Central memory CD4-positive, alpha-beta T cell (primary cell): ENCODE measurements around the gene CCDC3.
"Not testable (repeated sequence)": the region's sequence is repeated elsewhere in the genome, so short reads cannot be mapped to it uniquely, and the experiment has no call there.

Experiments used
- DNase-seq: peaks from one replicate; pipeline ENCODE4 v3.0.0; 2022

CCDC3 gene

GRCh38 chr10:12876266-12876665 is 125.2 kb downstream of the CCDC3 start:
- DNase-seq: no peak

- DNase-seq: no peak
These were observed 126.4 kb downstream of the CCDC3 start for GRCh38 chr10:12875100-12875499.

- DNase-seq: no peak
These were observed 127.0 kb downstream of the CCDC3 start for GRCh38 chr10:12874501-12874900.

DNA sequence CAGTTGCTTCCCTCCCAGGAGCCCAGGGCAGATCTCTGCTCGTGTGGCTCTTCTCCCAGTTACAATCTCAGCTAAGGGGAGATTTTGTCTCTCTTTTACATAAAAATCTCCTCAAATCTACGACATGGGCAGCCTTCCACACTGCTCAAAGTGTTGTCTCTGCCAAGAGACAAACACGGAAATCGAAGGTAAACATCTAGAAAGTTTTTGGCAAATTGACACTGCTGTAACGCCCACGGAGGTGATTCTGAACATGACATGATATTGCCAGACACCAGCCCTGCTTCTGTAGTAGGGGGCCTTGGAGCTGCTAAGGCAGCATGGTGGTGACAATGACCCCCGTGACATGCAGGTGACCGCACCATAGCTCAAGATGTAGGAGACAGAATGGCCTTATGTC is 128.3 kb downstream of the CCDC3 start:
- DNase-seq: no peak

- no peak for DNase-seq
These were observed 128.9 kb downstream of the CCDC3 start for GRCh38 chr10:12872577-12872976.

DNA sequence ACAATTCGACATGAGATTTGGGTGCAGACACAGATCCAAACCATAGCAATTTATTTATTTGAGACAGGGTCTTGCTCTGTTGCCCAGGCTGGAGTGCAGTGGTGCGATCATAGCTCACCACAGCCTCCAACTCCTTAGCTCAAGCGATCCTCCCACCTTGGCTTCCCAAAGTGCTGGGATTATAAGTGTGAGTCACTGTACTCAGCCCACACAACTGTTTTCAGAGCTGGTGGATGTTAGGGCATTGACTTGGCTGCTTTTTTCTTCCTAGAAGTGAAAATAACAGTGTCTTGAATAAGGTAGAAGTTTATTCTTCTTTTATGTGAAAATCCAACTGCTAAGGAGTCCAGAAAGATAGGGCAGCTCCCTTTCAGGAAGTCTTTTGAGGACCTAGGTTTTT is 132.1 kb downstream of the CCDC3 start:
- no peak for DNase-seq

DNA sequence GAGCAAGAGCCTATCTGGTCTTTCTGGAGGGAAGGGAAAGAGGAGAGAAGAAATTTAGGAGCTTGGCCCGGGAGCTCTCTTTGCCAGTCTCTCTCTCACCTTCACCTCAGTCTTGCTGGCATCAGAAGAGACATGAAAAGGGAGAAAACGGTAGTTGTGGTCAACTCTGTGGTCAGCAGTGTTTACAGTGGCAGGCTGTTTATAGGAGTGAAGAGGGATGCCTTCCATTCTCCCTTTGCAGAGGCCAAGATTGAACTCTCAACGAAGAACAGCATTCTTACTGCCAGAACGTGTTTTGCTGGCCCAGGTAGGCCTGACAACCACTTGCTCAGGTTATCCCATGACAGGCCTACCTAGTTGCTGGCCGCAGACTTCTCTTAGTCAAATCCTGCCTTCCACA is 133.3 kb downstream of the CCDC3 start:
- no peak for DNase-seq

- DNase-seq: not testable (repeated sequence)
These were observed 136.0 kb downstream of the CCDC3 start for GRCh38 chr10:12865515-12865914.

GRCh38 chr10:12862459-12862858 is 139.1 kb downstream of the CCDC3 start:
- no peak for DNase-seq

DNA sequence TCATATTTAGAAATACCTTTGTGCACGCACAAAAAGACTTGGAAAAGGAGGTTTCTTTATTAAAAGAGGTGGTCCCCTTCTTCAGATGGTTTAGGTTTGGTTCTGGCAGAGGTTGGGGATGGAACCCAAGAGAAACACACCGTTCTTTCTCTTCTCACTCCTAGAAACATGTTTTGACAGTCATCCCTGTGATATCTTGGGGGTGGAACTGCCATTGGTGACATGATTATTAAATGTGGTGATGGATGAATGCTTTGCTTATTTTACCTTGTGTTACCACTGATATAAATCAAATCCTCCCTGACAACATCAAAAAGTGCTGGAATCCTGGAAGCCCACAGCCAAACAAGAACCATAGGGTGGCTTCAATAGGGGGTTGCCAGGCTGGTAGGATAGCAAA is 146.5 kb downstream of the CCDC3 start:
- DNase-seq: no peak

- DNase-seq: no peak
These were observed 148.8 kb downstream of the CCDC3 start for GRCh38 chr10:12852687-12853086.

- DNase-seq: no peak
These were observed 152.0 kb downstream of the CCDC3 start for GRCh38 chr10:12849319-12850181.

GRCh38 chr10:12848439-12849173 is 152.9 kb downstream of the CCDC3 start:
- no peak for DNase-seq

GRCh38 chr10:12847361-12847975 is 154.0 kb downstream of the CCDC3 start:
- DNase-seq: no peak

- DNase-seq: no peak
These were observed 154.8 kb downstream of the CCDC3 start for GRCh38 chr10:12846718-12847117.
